ENCODE data around the gene CDO1. TPM values are rescaled to one million over a fixed set of nuclear protein-coding genes. Genes with fewer than 3 reads are reported as not detected.

Gene CDO1
- total RNA-seq, 2 donors from 2014 or later, result 12.9 to 41.4 TPM

DNA sequence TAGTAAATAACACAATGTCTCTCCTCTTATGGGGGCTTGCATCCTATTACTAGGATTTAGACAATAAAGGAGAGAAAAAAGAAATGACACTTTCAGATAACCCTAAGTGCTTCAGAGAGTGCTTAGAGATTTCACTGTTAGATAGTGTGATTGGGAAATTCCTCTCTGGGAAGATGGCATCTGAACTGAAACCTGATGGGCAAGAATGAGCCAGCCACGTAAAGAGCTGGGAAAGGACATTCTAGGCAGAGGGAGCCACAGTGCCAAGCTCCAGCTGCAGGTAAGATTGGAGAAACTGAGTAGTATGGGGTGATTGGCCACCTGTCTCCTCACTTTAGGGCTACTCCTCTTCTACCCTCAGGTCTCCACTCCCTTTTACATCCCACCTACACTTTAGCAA lies 14.5 kb downstream of the CDO1 start:
- intact Hi-C loops (cut with DNase I), result no loop called here
- DNase-seq (no peak), ATAC-seq (no peak)

DNA sequence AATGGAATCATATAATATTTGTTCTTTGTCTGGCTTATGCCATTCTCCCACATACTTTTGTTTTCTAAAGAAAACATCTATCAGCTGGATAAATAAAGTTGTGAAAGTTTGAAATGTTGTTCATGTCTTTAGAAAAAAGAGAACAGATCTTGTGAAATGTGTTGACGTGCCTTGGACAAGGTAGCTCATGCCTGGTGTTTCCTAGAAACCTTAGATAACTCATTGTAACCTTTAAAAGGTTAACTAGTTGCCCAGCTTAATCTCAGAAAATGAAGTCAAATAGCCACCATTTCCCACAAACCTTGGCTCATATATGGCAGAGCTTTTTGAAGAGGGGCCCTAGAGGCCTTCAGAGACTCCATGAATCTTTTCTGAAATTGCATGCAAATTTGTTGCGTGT lies 15.3 kb downstream of the CDO1 start:
- DNase-seq, result no peak
- intact Hi-C loops (cut with DNase I), result no loop called here
- no peak for ATAC-seq

GRCh38 chr5:115800108-115800507 lies 16.4 kb downstream of the CDO1 start:
- no peak for DNase-seq
- no peak for ATAC-seq
- intact Hi-C loops (cut with DNase I), result no loop called here

GRCh38 chr5:115798252-115798651 lies 18.2 kb downstream of the CDO1 start:
- ATAC-seq (peak in 1 of 2 donors; percentile 41), DNase-seq (no peak)
- intact Hi-C loops (cut with DNase I), result no loop called here

DNA sequence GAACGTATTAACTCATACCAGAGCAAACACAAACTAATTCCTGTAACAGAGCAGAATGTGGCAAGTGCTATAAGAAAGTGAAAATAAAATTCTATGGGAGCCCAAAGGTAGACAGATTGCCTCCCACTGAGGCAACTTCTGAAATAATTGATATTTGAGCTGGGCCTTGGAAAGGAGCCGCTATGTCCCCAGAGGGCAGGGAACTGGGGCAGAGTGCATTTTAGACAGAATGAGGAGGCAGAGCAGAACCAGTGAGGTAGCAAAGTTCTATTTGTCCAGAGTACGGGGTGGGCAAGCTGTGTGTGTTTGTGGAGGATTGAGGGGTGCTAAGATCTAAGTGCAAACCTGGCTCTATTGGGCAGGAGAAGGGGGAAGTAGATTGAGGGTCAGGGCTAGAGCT lies 19.8 kb downstream of the CDO1 start:
- DNase-seq (no peak), ATAC-seq (peak in 1 of 2 donors; percentile 61)
- intact Hi-C loops (cut with DNase I), result no loop called here

GRCh38 chr5:115795700-115796099 lies 20.8 kb downstream of the CDO1 start:
- intact Hi-C loops (cut with DNase I), result no loop called here
- no peak for ATAC-seq
- DNase-seq, result no peak

GRCh38 chr5:115788440-115788839 lies 28.0 kb downstream of the CDO1 start:
- DNase-seq (no peak), ATAC-seq (no peak)
- intact Hi-C loops (cut with DNase I), result no loop called here

DNA sequence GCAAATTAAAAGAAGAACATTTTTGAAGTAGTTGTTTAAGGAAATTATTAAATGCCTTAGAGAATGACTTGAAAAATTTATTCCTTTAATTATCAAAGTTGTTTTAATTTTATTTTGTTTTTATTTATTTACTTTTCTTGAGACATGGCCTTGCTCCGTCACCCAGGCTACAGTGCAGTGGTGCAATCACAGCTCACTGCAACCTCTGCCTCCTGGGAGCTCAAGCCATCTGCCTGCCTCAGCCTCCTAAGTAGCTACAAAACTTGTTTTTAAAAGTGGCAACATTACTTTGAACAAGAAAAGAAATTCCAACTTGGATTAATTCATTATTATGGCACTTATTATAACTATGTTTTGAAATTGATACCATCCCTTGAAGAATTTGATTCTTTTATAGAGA lies 29.0 kb downstream of the CDO1 start:
- DNase-seq (no peak), ATAC-seq (no peak)
- intact Hi-C loops (cut with DNase I), result no loop called here

- DNase-seq (no peak), ATAC-seq (no peak)
- intact Hi-C loops (cut with DNase I), result no loop called here
Measured at GRCh38 chr5:115785381-115786065, 30.9 kb downstream of the CDO1 start.

DNA sequence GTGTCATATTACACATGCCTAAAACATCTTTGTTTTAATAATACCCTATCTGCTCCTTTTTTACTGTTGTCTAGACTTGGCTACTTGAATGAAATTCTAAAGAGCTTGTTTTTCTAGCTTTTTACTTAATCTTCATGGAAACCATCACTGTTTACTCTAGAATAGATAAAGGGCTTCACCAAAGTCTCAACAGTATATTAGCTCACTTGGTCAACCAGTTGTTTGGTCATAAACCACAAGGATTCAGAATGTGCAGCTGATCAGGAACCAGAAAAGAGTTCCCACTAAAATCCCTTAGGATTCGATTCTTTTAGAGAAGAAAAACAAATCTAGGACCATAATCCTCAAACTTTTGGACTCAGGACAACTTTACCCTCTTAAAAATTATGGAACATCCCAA lies 38.0 kb downstream of the CDO1 start:
- intact Hi-C loops (cut with DNase I), result no loop called here
- ATAC-seq (peak in 1 of 2 donors; percentile 78), DNase-seq (no peak)

DNA sequence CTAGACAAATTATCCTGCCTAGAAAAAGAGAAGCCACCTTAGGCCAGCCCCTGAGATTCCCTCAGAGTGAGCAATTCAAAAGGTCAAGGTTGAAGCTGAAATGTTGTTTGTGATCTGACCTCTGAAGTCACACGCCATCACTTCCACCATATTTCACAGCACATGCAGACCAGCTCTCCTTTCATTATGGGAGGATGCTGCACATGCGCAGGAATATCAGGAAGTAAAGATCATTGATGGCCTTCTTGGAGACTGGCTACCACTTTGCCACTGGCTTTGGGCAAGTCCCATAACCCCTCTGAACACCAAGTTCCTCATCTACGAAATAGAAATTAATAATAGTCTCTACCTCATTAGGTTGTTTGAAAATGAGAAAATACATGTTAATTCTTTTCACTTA lies 39.5 kb downstream of the CDO1 start:
- DNase-seq (no peak), ATAC-seq (no peak)

GRCh38 chr5:115775999-115776398 lies 40.5 kb downstream of the CDO1 start:
- no peak for ATAC-seq
- intact Hi-C loops (cut with DNase I), result no loop called here
- DNase-seq, result no peak

More for the DNA sequence above, 39.5 kb downstream of the CDO1 start:
- intact Hi-C loops (cut with DNase I), result no loop called here

DNA sequence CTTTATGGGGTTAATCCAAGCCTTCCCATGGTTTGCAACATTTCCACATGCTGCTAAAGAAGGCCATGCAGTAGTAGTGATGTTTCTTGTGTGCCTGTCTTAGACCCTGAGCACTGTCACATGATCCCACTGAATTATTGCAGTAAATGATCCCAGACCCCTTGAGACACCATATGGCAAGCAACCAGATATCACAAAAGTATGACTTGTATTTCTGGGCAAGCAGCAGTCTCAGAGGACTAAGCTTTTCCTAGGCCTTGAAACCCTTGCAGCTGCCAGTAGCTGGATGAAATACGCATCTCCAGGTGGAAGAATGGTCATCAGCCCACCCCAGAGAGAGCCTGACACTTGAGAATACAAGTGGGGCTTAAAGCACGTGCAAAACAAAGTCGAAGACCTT lies 41.8 kb downstream of the CDO1 start:
- peak; percentile 68 to 87 for ATAC-seq
- intact Hi-C loops (cut with DNase I), result no loop called here
- no peak for DNase-seq

GRCh38 chr5:115772731-115773475 lies 43.6 kb downstream of the CDO1 start:
- ATAC-seq (peak; percentile 83 to 91), DNase-seq (peak; percentile 28)
- intact Hi-C loops (cut with DNase I), result no loop called here

DNA sequence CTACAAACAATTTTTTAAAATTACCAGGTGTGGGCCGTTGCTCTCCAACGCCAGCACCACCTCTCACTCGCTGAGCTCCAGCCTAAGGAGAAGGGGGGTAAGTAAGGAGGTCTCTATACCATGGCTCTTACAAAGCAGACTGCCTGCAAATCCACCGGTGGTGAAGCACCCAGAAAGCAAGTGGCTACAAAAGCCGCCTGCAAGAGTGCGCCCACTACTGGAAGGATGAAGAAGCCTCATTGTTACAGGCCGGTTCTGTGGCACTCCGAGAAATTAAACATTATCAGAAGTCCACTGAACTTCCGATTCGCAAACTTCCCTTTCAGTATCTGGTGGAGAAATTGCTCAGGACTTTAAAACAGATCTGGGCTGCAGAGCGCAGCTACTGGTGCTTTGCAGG lies 46.0 kb downstream of the CDO1 start:
- intact Hi-C loops (cut with DNase I), result no loop called here
- no peak for DNase-seq
- ATAC-seq, result no peak

GRCh38 chr5:115767424-115767823 lies 49.0 kb downstream of the CDO1 start:
- intact Hi-C loops (cut with DNase I), result no loop called here
- ATAC-seq (no peak), DNase-seq (no peak)

- ATAC-seq, result peak in 1 of 2 donors; percentile 36
- intact Hi-C loops (cut with DNase I), result no loop called here
Measured at GRCh38 chr5:115766608-115767007, 49.9 kb downstream of the CDO1 start.

DNA sequence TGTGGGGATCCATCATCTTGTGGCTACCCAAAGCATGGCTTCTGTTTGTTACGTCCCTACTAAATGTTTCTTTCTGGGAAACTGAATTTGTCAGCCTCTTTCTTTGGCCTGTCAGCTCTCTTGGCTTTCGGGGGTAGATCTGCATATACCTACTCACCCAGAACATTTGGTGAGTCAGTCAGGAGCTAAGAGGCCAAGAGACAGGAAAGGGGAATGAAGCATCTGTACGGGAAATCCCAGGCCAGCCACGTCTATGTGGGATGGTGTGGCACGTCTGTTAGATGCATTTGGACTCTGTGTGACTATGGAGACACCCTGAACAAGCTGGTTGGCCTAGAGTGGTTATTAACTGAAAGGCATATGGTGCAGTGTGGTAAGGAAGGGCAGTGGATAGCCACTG lies 58.1 kb downstream of the CDO1 start:
- DNase-seq (no peak), ATAC-seq (no peak)
- intact Hi-C loops (cut with DNase I), result no loop called here

More at GRCh38 chr5:115766608-115767007, 49.9 kb downstream of the CDO1 start:
- no peak for DNase-seq

DNA sequence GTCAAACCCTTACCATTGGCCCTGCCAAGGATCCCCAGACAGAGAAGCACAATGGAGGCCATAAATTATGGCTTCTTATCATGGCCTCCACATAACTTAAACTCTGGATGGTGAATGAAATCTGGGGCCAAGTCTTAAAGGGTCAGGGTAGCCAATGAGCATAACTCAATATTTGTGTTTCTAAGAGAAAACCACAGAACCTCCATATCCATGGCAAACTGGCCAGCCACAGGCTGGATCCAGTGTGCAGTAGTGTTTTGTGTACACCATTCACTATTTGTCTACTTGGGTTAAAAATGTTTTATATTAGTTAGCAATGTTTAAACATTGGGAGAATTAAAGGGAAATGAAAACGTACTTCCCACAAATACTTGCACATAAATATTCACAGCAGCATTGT lies 60.8 kb downstream of the CDO1 start:
- no peak for ATAC-seq

More for the DNA sequence above, 60.8 kb downstream of the CDO1 start:
- intact Hi-C loops (cut with DNase I), result no loop called here
- no peak for DNase-seq
